Heart left ventricle (tissue), 13 donors: ENCODE data around the gene SRGAP2B.
"Not testable (repeated sequence)": the region's sequence is repeated elsewhere in the genome, so short reads cannot be mapped to it uniquely, and the experiment has no call there.

Experiments
- CTCF ChIP-seq, 12 donors: fragments of 200-600 bp; sonication (generic) in 4 of 12; IDR thresholded peaks; one replicate each; pipeline versions ENCODE4 v1.5.0 to v1.8.0; 2018 to 2022; ENCODE audit warnings: antibody characterized with exemption in 12 of 12, mild to moderate bottlenecking in 5 of 12
- POLR2A ChIP-seq, 2 donors: fragments of 450-650 bp; IDR thresholded peaks; one replicate each; pipeline ENCODE4 v1.6.1; 2017; ENCODE audit warnings: antibody characterized with exemption in 2 of 2, mild to moderate bottlenecking in 2 of 2, moderate library complexity in 2 of 2
- donor health status: ischemic (EF 13 %, LVEDD 7.1; RV severe dilation, severe dysfunction).
- donor health status: DM: no; HTN: yes; CAD: no.
- donor health status: DM: no; HTN: no; CAD: no.
- donor health status: ischemic (EF 25% LVEDD 6.9; RV normal size, moderate dysfunction).
- donor health status: ischemic (EF 25% LVEDD 5.7; RV mildly dilated, moderate dysfunction).
- donor health status: ischemic (EF 35%, LVEDD 5.7; RV mildly dilated, moderate dysfunction).
- donor health status: nonischemic (EF 11% LVEDD 7.7; RV severe dilation, severe dysfunction).
- donor health status: DM: yes; HTN: yes; CAD: no.
- donor health status: PGD.
- donor health status: ischemic (EF 29% LVEDD 5.4; RV normal size, mild dysfunction).
- donor health status: nonischemic (EF 23%, LVEDD 6.1; RV moderate dilation, normal function).

- not testable (repeated sequence) for TF ChIP-seq CTCF, POLR2A (IDR thresholded peaks at IDR 0.05)
These were observed 130.4 kb downstream of the SRGAP2B start for GRCh38 chr1:144964765-144965164.
